ENCODE data around the gene SPARC. TPM values are rescaled to one million over a fixed set of nuclear protein-coding genes. Genes with fewer than 3 reads are reported as not detected.

SPARC gene
- polyA plus RNA-seq, 1 donor (not counting 4 experiments of a cell fraction or from before 2014, with no cell fraction given), result 397 TPM

DNA sequence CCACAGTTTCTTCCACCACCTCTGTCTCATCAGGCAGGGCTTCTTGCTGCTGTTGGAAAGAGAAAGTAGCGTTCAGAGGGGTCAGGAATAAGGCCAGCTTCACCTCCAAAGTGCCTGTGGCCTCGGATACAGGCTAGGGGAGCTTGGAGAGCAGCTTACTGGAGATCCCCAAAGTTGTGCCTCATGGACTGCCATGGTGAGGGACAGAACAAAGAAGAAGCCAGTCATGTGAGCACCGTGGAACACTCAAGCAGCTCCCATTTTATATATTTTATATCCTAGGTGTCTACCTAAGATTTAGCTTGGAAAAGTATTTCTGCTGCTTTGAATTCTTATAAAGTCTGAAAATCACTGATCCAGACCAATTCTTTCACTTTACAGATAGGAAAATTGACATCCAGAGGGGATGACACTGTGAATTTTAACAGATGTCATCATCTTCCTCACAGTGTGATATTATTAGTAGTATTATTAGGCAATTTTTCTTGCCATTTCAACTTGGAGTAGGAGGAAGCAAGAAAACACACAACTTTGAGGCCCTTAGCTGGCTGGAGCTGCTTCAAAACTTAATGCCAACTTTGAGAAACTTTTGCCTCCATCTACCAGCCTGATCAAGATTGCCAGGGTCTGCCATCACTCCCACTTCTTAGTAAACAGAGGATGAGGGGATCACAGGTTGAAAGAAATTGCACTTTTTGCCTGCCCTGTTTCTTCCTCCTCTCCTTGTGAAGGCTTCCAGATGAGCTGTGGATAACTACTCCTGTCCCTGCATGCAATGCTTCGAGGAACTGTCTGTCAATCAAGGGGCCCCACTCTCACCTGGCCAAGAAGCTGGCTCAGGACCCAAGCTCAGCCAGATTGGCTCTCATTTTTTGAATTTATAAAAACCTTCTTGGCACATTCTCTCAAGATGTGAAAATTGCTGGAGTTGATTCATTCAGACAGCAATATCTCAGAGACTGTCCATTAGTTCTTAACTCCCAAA is 11.8 kb downstream of the SPARC start:
- Histone ChIP-seq H3K27ac (ENCODE audit: control insufficient read depth, insufficient read depth, low read length) (no peak overlapping the region), H3K4me2 (ENCODE audit: control insufficient read depth, extremely low read depth, insufficient read depth, low read depth, low read length) (no peak overlapping the region), H3K4me3 (ENCODE audit: control insufficient read depth in 2 of 3, extremely low read depth in 1 of 3, insufficient read depth in 2 of 3, low read depth in 1 of 3, low read length in 3 of 3) (no peak overlapping the region), H3K4me1 (ENCODE audit: control insufficient read depth, extremely low read depth, insufficient read depth, low read length) (peaks cover 26% of the 10 kb centered on the region), H3K9ac (ENCODE audit: control insufficient read depth, extremely low read depth, insufficient read depth, low read length) (no peak overlapping the region), H3K27me3 (ENCODE audit: control insufficient read depth, extremely low read depth, insufficient read depth, low read length) (no peaks in the 10 kb centered on the region), H3K79me2 (ENCODE audit: control insufficient read depth, insufficient read depth, low read length) (peaks cover 29% of the 10 kb centered on the region), H3K36me3 (ENCODE audit: control insufficient read depth in 2 of 2, extremely low read depth in 1 of 2, insufficient read depth in 2 of 2, low read length in 2 of 2) (peaks cover 23 to 53% of the 10 kb centered on the region in 2 experiments), H3K9me1 (ENCODE audit: control insufficient read depth, extremely low read depth, insufficient read depth, low read length) (peaks cover 4% of the 10 kb centered on the region), H4K20me1 (ENCODE audit: control insufficient read depth, extremely low read depth, insufficient read depth, low read length) (peaks cover 4% of the 10 kb centered on the region), H2AFZ (ENCODE audit: control insufficient read depth, low read length) (no peak overlapping the region), H3K9me3 (ENCODE audit: control insufficient read depth, low read depth, low read length) (no peaks in the 10 kb centered on the region)
- dilution Hi-C loops (cut with MboI; ENCODE audit: extremely low pct_ligation_motif_present, low sequenced_read_pairs), result no loop called here
- DNase-seq (ENCODE audit: low read depth, low spot score) (no peak), FAIRE-seq (no peak)
- TF ChIP-seq, protein P1, sequence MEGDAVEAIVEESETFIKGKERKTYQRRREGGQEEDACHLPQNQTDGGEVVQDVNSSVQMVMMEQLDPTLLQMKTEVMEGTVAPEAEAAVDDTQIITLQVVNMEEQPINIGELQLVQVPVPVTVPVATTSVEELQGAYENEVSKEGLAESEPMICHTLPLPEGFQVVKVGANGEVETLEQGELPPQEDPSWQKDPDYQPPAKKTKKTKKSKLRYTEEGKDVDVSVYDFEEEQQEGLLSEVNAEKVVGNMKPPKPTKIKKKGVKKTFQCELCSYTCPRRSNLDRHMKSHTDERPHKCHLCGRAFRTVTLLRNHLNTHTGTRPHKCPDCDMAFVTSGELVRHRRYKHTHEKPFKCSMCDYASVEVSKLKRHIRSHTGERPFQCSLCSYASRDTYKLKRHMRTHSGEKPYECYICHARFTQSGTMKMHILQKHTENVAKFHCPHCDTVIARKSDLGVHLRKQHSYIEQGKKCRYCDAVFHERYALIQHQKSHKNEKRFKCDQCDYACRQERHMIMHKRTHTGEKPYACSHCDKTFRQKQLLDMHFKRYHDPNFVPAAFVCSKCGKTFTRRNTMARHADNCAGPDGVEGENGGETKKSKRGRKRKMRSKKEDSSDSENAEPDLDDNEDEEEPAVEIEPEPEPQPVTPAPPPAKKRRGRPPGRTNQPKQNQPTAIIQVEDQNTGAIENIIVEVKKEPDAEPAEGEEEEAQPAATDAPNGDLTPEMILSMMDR (optimal IDR thresholded peaks at IDR 0.05 in 1 of 3, IDR thresholded peaks at IDR 0.05 in 1 of 3, conservative IDR thresholded peaks at IDR 0.05 in 1 of 3; ENCODE audit: extremely low read depth in 1 of 3, insufficient read depth in 2 of 3, low read length in 3 of 3), result no peak
- no peak for TF ChIP-seq EZH2 (IDR thresholded peaks at IDR 0.05; ENCODE audit: low read length)

DNA sequence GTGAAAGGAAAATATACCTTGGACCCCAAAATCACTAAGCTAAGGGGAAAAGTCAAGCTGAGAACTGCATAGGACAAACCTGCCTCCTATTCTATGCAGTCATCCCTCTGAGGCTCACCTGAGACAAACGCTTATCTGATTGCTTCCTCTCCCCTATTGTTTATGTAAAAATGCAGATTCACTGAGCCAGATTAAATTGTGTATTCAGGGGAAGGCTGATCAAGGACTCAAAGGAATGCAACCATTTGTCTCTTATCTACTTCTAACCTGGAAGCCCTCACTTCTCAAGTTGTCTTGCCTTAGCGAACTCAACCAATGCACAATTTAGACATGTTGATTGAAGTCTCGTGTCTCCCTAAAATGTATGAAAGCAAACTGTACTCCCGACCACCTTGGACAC is 13.3 kb downstream of the SPARC start:
- H3K36me3 ChIP-seq (ENCODE audit: control insufficient read depth in 2 of 2, extremely low read depth in 1 of 2, insufficient read depth in 2 of 2, low read length in 2 of 2), result peaks cover 26 to 63% of the 10 kb centered on the region in 2 experiments
- no peaks in the 10 kb centered on the region for H3K27me3 ChIP-seq (ENCODE audit: control insufficient read depth, extremely low read depth, insufficient read depth, low read length)
- TF ChIP-seq EZH2 (IDR thresholded peaks at IDR 0.05; ENCODE audit: low read length), result no peak
- TF ChIP-seq, protein P1 (optimal IDR thresholded peaks at IDR 0.05 in 1 of 3, IDR thresholded peaks at IDR 0.05 in 1 of 3, conservative IDR thresholded peaks at IDR 0.05 in 1 of 3; ENCODE audit: extremely low read depth in 1 of 3, insufficient read depth in 2 of 3, low read length in 3 of 3), result no peak
- no peak for FAIRE-seq
- H3K79me2 ChIP-seq (ENCODE audit: control insufficient read depth, insufficient read depth, low read length), result peaks cover 14% of the 10 kb centered on the region
- peaks cover 26% of the 10 kb centered on the region for H3K4me1 ChIP-seq (ENCODE audit: control insufficient read depth, extremely low read depth, insufficient read depth, low read length)
- no peak overlapping the region for H3K9ac ChIP-seq (ENCODE audit: control insufficient read depth, extremely low read depth, insufficient read depth, low read length)
- no peak overlapping the region for H3K27ac ChIP-seq (ENCODE audit: control insufficient read depth, insufficient read depth, low read length)
- H3K9me1 ChIP-seq (ENCODE audit: control insufficient read depth, extremely low read depth, insufficient read depth, low read length), result peaks cover 4% of the 10 kb centered on the region
- no peaks in the 10 kb centered on the region for H3K9me3 ChIP-seq (ENCODE audit: control insufficient read depth, low read depth, low read length)
- no peak overlapping the region for H3K4me3 ChIP-seq (ENCODE audit: control insufficient read depth in 2 of 3, extremely low read depth in 1 of 3, insufficient read depth in 2 of 3, low read depth in 1 of 3, low read length in 3 of 3)
- H4K20me1 ChIP-seq (ENCODE audit: control insufficient read depth, extremely low read depth, insufficient read depth, low read length), result no peaks in the 10 kb centered on the region
- no peak overlapping the region for H3K4me2 ChIP-seq (ENCODE audit: control insufficient read depth, extremely low read depth, insufficient read depth, low read depth, low read length)
- dilution Hi-C loops (cut with MboI; ENCODE audit: extremely low pct_ligation_motif_present, low sequenced_read_pairs), result no loop called here
- H2AFZ ChIP-seq (ENCODE audit: control insufficient read depth, low read length), result no peak overlapping the region
- no peak for DNase-seq (ENCODE audit: low read depth, low spot score)

Measured in keratinocyte (primary cell).